Smooth muscle cell (in vitro differentiated cells): ENCODE data around the gene ATG101. TPM values are rescaled to one million over a fixed set of nuclear protein-coding genes. Genes with fewer than 3 reads are reported as not detected.

Experiments
- DNase-seq: peaks from one replicate; lab custom pipeline; 2025; ENCODE audit not compliant: unreplicated experiment; lab: John Stamatoyannopoulos, UW
- H2AFZ ChIP-seq: fragments of 200-600 bp; sonication (generic); 2 replicates; pipeline ENCODE4 v1.6.0; 2016; ENCODE audit warnings: antibody characterized with exemption, low read depth, mild to moderate bottlenecking
- H3F3A ChIP-seq: fragments of 200-600 bp; sonication (generic); 2 replicates; pipeline ENCODE4 v1.6.0; 2017; ENCODE audit warnings: antibody characterized with exemption, low read depth
- H3K27ac ChIP-seq: fragments of 200-600 bp; sonication (generic); 2 replicates; pipeline ENCODE4 v1.5.1; 2016; ENCODE audit warnings: low read depth, mild to moderate bottlenecking
- H3K27me3 ChIP-seq: fragments of 200-600 bp; sonication (generic); 2 replicates; pipeline ENCODE4 v1.6.1; 2016; ENCODE audit warnings: low read depth, mild to moderate bottlenecking
- H3K36me3 ChIP-seq: fragments of 200-600 bp; sonication (generic); 2 replicates; pipeline ENCODE4 v1.5.1; 2016; ENCODE audit warnings: low read depth
- H3K4me1 ChIP-seq: fragments of 200-600 bp; sonication (generic); 2 replicates; pipeline ENCODE4 v1.5.1; 2016; ENCODE audit warnings: low read depth
- H3K4me2 ChIP-seq: fragments of 200-600 bp; sonication (generic); 2 replicates; pipeline ENCODE4 v1.6.0; 2016; ENCODE audit warnings: mild to moderate bottlenecking
- H3K4me3 ChIP-seq: fragments of 200-600 bp; sonication (generic); 2 replicates; pipeline ENCODE4 v1.5.1; 2016; ENCODE audit warnings: mild to moderate bottlenecking
- H3K79me2 ChIP-seq: fragments of 200-600 bp; sonication (generic); 2 replicates; pipeline ENCODE4 v1.6.0; 2016; ENCODE audit warnings: low read depth, mild to moderate bottlenecking
- H3K9ac ChIP-seq: fragments of 200-600 bp; sonication (generic); 2 replicates; pipeline ENCODE4 v1.6.0; 2016; ENCODE audit warnings: low read depth
- H3K9me3 ChIP-seq: fragments of 200-600 bp; sonication (generic); replicated peaks from 2 replicates; pipeline ENCODE4 v1.5.1; 2016; ENCODE audit warnings: low read depth
- H4K20me1 ChIP-seq: fragments of 200-600 bp; sonication (generic); 2 replicates; pipeline ENCODE4 v1.6.0; 2016; ENCODE audit warnings: low read depth
- WGBS: methylation state at CpG from one replicate; pipeline ENCODE4 v1.1.7; 2016; ENCODE audit warnings: low lambda C conversion rate; 5-methylcytosine and 5-hydroxymethylcytosine counted together
- polyA plus RNA-seq: library from polyadenylated mRNA; unstranded; fragments of >200 nt; fragmentation: Nextera tagmentation; extraction: Ambion mirVana; gene quantifications from 2 replicates; pipeline ENCODE4 v1.2.1, GENCODE V29; 2016
- total RNA-seq: library from RNA; depleted of rRNA; stranded (reverse); fragments of >200 nt; gene quantifications from 2 replicates; pipeline ENCODE4 v1.2.3, GENCODE V29; 2014
- TF ChIP-seq, protein P1 (sequence below): fragments of 200-600 bp; sonication (generic); IDR thresholded peaks from 2 replicates; pipeline ENCODE4 v1.5.1; 2017; ENCODE audit warnings: borderline replicate concordance, mild to moderate bottlenecking, antibody characterized with exemption; ENCODE audit not compliant: insufficient read depth, poor library complexity, severe bottlenecking

The ATG101 gene
- total and polyA plus RNA-seq, 2 experiments from 2014 or later, result 73.4 to 114 TPM

DNA sequence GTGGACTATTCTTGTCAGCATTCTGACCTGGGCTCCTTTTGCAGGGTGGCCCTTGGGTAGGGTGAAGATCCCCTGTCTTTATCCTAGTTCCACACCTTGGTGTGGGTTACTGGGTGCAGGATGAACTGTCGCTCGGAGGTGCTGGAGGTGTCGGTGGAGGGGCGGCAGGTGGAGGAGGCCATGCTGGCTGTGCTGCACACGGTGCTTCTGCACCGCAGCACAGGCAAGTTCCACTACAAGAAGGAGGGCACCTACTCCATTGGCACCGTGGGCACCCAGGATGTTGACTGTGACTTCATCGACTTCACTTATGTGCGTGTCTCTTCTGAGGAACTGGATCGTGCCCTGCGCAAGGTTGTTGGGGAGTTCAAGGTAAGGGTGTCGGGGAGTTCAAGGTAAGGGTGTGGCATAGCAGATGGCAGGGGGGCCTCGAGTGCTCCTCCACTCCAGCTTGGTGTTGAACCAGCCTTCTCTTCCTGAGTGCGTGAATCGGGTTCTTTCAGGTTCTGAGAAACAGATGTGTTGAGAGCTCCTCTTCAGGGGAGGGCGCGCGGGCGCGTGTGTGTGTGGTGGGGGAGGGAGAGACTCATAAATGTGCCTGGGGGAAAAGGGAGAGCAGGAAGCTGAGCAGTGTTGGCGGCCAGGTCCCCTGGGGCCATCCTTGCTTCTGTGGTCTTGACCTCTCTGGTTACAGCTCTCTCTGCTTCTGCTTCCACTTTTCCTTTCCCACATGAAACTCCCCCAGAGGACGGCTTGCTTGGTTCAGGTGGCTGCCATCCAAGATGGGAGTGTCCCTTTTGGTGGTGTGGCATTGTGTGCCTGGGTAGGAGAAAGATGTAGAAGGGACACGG lies 4.0 kb downstream of the ATG101 start:
- no peak overlapping the region for H3K27ac ChIP-seq
- WGBS, result 97% methylated on average over 23 of the region's 23 CpGs
- H3K27me3 ChIP-seq, result no peaks in the 10 kb centered on the region
- peaks cover 10% of the 10 kb centered on the region for H3K4me1 ChIP-seq
- H3K79me2 ChIP-seq, result peaks cover 62% of the 10 kb centered on the region
- no peak overlapping the region for H3K4me2 ChIP-seq
- H2AFZ ChIP-seq, result no peak overlapping the region
- no peaks in the 10 kb centered on the region for H3K9me3 ChIP-seq
- H3F3A ChIP-seq, result no peaks in the 10 kb centered on the region
- TF ChIP-seq, protein P1, sequence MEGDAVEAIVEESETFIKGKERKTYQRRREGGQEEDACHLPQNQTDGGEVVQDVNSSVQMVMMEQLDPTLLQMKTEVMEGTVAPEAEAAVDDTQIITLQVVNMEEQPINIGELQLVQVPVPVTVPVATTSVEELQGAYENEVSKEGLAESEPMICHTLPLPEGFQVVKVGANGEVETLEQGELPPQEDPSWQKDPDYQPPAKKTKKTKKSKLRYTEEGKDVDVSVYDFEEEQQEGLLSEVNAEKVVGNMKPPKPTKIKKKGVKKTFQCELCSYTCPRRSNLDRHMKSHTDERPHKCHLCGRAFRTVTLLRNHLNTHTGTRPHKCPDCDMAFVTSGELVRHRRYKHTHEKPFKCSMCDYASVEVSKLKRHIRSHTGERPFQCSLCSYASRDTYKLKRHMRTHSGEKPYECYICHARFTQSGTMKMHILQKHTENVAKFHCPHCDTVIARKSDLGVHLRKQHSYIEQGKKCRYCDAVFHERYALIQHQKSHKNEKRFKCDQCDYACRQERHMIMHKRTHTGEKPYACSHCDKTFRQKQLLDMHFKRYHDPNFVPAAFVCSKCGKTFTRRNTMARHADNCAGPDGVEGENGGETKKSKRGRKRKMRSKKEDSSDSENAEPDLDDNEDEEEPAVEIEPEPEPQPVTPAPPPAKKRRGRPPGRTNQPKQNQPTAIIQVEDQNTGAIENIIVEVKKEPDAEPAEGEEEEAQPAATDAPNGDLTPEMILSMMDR, result no peak
- H3K9ac ChIP-seq, result no peak overlapping the region
- DNase-seq, result no peak
- H4K20me1 ChIP-seq, result peaks cover 86% of the 10 kb centered on the region
- H3K36me3 ChIP-seq, result no peaks in the 10 kb centered on the region
- no peak overlapping the region for H3K4me3 ChIP-seq

DNA sequence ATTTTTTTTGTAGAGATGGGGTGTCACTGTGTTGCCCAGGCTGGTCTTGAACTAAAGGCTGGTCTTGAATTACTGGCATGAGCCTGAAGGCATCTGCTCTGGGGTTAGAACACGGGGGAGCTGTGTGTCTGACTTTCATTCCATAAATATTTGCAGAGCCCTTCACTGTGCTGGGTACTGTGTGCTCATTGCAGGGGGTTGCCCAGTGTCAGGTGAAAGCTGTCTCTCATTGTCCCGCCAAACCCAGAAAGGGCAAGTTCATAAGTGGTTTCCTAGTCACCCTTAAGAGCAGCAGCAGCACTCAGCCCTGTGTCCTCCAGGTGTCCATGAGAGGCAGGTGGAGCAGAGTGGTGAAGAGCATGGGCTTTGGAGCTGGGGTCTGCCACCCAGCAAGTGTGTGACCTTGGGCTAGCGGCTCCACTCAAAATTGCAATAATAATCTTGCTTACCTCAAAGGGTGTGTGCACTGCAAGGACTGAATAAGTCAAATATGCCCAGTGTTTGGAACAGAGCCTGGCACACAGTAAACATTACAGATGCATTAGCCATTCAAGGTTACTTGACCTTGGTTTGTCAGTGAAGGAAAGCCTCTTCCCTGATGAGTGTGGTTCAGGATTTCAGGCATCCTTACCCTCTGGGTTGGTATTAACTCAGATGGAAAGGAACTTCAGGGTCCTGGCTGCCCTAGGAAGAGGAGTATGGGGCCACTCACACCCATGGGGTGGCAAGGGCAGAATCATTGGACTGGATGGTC lies 5.4 kb downstream of the ATG101 start:
- no peak overlapping the region for H3K27ac ChIP-seq
- H3K4me1 ChIP-seq, result peaks cover 10% of the 10 kb centered on the region
- H3F3A ChIP-seq, result no peaks in the 10 kb centered on the region
- peaks cover 59% of the 10 kb centered on the region for H3K79me2 ChIP-seq
- no peaks in the 10 kb centered on the region for H3K9me3 ChIP-seq
- H3K4me3 ChIP-seq, result no peak overlapping the region
- H3K4me2 ChIP-seq, result no peak overlapping the region
- H3K9ac ChIP-seq, result no peak overlapping the region
- no peaks in the 10 kb centered on the region for H3K27me3 ChIP-seq
- TF ChIP-seq, protein P1, result no peak
- H3K36me3 ChIP-seq, result no peaks in the 10 kb centered on the region
- no peak for DNase-seq
- WGBS, result 94% methylated on average over 3 of the region's 3 CpGs
- peaks cover 94% of the 10 kb centered on the region for H4K20me1 ChIP-seq
- H2AFZ ChIP-seq, result no peak overlapping the region

DNA sequence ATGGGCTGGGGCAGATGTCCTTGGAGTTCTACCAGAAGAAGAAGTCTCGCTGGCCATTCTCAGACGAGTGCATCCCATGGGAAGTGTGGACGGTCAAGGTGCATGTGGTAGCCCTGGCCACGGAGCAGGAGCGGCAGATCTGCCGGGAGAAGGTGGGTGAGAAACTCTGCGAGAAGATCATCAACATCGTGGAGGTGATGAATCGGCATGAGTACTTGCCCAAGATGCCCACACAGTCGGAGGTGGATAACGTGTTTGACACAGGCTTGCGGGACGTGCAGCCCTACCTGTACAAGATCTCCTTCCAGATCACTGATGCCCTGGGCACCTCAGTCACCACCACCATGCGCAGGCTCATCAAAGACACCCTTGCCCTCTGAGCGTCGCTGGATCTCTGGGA lies 7.0 kb downstream of the ATG101 start:
- TF ChIP-seq, protein P1, result no peak
- Histone ChIP-seq H3K27ac (no peak overlapping the region), H3K36me3 (no peaks in the 10 kb centered on the region), H3K4me1 (no peaks in the 10 kb centered on the region), H3F3A (no peaks in the 10 kb centered on the region), H3K27me3 (no peaks in the 10 kb centered on the region), H3K9me3 (no peaks in the 10 kb centered on the region), H3K4me3 (no peak overlapping the region), H3K79me2 (peaks cover 43% of the 10 kb centered on the region), H4K20me1 (peaks cover 88% of the 10 kb centered on the region), H3K4me2 (no peak overlapping the region), H3K9ac (no peak overlapping the region), H2AFZ (no peak overlapping the region)
- 98% methylated on average over 16 of the region's 16 CpGs for WGBS
- DNase-seq, result no peak
